HepG2 (cell line): ENCODE data around the gene CEP68. TPM values are rescaled to one million over a fixed set of nuclear protein-coding genes. Genes with fewer than 3 reads are reported as not detected.

ENCODE experiments used
- CREB1 ChIP-seq, 2 experiments: fragments of 450-650 bp in 1 of 2; IDR thresholded peaks; 2 replicates each; pipeline ENCODE4 v1.6.1; 2016 to 2017; ENCODE audit warnings: control low read depth in 1 of 2, mild to moderate bottlenecking in 1 of 2, missing compliant biosample characterization in 1 of 2, missing genetic modification characterization in 1 of 2
- ELF3 ChIP-seq: IDR thresholded peaks from 2 replicates; pipeline ENCODE4 v1.6.1; 2016; ENCODE audit warnings: missing genetic modification reagents, missing compliant biosample characterization
- HDAC2 ChIP-seq: sonication (generic); formaldehyde crosslinking; IDR thresholded peaks from 2 replicates; pipeline ENCODE4 v1.4.0; 2020; ENCODE audit warnings: missing genetic modification reagents
- KDM3A ChIP-seq: IDR thresholded peaks from 2 replicates; pipeline ENCODE4 v1.6.1; 2018; ENCODE audit warnings: low read depth, missing compliant biosample characterization
- KMT2B ChIP-seq: IDR thresholded peaks from 2 replicates; pipeline ENCODE4 v1.6.1; 2016; ENCODE audit warnings: missing genetic modification reagents, missing compliant biosample characterization
- NCOA1 ChIP-seq: sonication (generic); formaldehyde crosslinking; IDR thresholded peaks from 2 replicates; pipeline ENCODE4 v1.9.0; 2021; ENCODE audit warnings: missing genetic modification reagents
- PHF5A ChIP-seq: IDR thresholded peaks from one replicate; pipeline ENCODE4 v1.6.1; 2018; ENCODE audit warnings: low read depth, missing genetic modification reagents; ENCODE audit not compliant: unreplicated experiment
- RARA ChIP-seq: IDR thresholded peaks from 2 replicates; pipeline ENCODE4 v1.6.1; 2016; ENCODE audit warnings: missing genetic modification reagents, missing compliant biosample characterization
- TCF7 ChIP-seq: sonication (generic); IDR thresholded peaks from 2 replicates; pipeline ENCODE4 v1.6.1; 2016; ENCODE audit warnings: antibody characterized with exemption, low read depth
- THAP11 ChIP-seq: IDR thresholded peaks from 2 replicates; pipeline ENCODE4 v1.6.1; 2016; ENCODE audit warnings: missing biosample characterization, missing genetic modification reagents
- ZFP1 ChIP-seq: IDR thresholded peaks from 2 replicates; pipeline ENCODE4 v1.6.1; 2016
- ZNF670 ChIP-seq: sonication (generic); formaldehyde crosslinking; IDR thresholded peaks from 2 replicates; pipeline ENCODE4 v1.8.0; 2022; ENCODE audit warnings: mild to moderate bottlenecking, missing genetic modification reagents, borderline replicate concordance
- polyA plus RNA-seq, 8 experiments: library from polyadenylated mRNA; depleted of rRNA in 3 of 8; stranded (reverse) in 7 of 8; unstranded in 1 of 8; fragments of >200 nt; fragmentation: Illumina TruSeq in 4 of 8; extraction: Trizol in 4 of 8; gene quantifications; 2 replicates each; pipeline versions ENCODE4 v1.2.1 to v1.2.3, GENCODE V29; 2011 to 2016; ENCODE audit warnings: low read depth in 4 of 8, missing spikeins in 1 of 8, mixed read lengths in 1 of 8; ENCODE audit not compliant: insufficient read depth in 1 of 8
- total RNA-seq, 5 experiments: library from RNA; depleted of rRNA; stranded (reverse); fragments of >200 nt; fragmentation: Illumina TruSeq; extraction: Trizol; gene quantifications; 2 replicates each; pipeline ENCODE4 v1.2.3, GENCODE V29; 2016; ENCODE audit warnings: low read depth in 1 of 5
- TF ChIP-seq, protein P1 (sequence below): sonication (generic); formaldehyde crosslinking; IDR thresholded peaks from 2 replicates; pipeline ENCODE4 v1.5.1; 2020; ENCODE audit warnings: mild to moderate bottlenecking, missing genetic modification reagents, moderate library complexity
- TF ChIP-seq, protein P2 (sequence below): sonication (generic); formaldehyde crosslinking; IDR thresholded peaks from 2 replicates; pipeline ENCODE4 v1.4.0; 2020; ENCODE audit warnings: missing genetic modification reagents, borderline replicate concordance
- TF ChIP-seq, protein P3 (sequence below): IDR thresholded peaks from 2 replicates; pipeline ENCODE4 v1.6.1; 2016; ENCODE audit warnings: mild to moderate bottlenecking
- TF ChIP-seq, protein P4 (sequence below): sonication (generic); formaldehyde crosslinking; IDR thresholded peaks from 2 replicates; pipeline ENCODE4 v1.4.0; 2020; ENCODE audit warnings: missing genetic modification reagents

Gene CEP68
- total and polyA plus RNA-seq, 2 of the 13 experiments (the other 11 are each of a cell fraction or from before 2014, with no cell fraction given) = 5.7 to 9.3 TPM

DNA sequence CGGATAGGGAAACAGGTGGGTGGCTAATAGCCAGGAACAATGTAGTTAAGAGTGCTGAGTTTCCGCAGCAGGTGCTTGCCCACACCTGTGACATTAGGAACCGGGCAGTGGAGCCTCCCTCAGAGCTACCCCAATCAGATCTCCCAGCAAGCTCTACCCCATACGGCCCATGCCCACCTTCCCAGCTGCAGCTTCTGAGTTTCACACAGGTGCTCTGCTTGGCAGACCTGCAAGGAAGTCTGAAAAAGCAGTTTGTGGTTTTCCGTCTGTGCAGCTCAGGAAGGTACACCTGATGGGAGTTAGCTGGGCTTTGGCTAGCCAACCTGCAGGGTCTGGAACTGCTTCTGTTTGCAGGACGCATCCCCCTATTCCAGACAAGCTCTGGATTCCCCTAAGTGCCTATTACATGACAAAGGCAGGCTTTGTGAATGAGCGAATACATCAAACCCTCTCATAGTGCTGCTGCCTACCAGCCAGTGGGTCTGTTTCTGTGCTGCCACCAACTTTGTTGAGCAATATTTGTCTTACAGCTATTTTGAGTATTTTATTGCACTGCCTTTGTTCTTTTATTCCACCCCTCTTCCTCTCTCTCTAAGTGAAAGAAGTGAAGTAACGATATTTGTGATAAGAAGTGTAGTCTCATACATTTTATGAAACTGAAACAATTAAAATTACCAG lies 24.7 kb upstream of the CEP68 start (continued):
- TF ChIP-seq, protein P1, sequence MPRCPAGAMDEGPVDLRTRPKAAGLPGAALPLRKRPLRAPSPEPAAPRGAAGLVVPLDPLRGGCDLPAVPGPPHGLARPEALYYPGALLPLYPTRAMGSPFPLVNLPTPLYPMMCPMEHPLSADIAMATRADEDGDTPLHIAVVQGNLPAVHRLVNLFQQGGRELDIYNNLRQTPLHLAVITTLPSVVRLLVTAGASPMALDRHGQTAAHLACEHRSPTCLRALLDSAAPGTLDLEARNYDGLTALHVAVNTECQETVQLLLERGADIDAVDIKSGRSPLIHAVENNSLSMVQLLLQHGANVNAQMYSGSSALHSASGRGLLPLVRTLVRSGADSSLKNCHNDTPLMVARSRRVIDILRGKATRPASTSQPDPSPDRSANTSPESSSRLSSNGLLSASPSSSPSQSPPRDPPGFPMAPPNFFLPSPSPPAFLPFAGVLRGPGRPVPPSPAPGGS (CRISPR knock-in tag) = no peak
- TF ChIP-seq PHF5A (CRISPR knock-in tag) (no peak), HDAC2 (CRISPR knock-in tag) (peak; percentile 58), ZFP1 (CRISPR knock-in tag) (no peak), ZNF670 (CRISPR knock-in tag) (no peak), TCF7 (peak; percentile 38), CREB1 (IDR thresholded peaks at IDR 0.05) (no peak), CREB1 (CRISPR knock-in tag; IDR thresholded peaks at IDR 0.05) (peak; percentile 37; the same call in 1 of the 2 replicates), KMT2B (CRISPR knock-in tag) (peak; percentile 38; the same call in 1 of the 2 replicates), ELF3 (peak; percentile 57; the same call in 1 of the 2 replicates), NCOA1 (CRISPR knock-in tag) (0 out of 2 replicates have a peak, but pooled peaks have one; percentile 24), KDM3A (CRISPR knock-in tag) (no peak), THAP11 (CRISPR knock-in tag) (peak; percentile 50; the same call in 1 of the 2 replicates), RARA (0 out of 2 replicates have a peak, but pooled peaks have one; percentile 20)
- TF ChIP-seq, protein P2, sequence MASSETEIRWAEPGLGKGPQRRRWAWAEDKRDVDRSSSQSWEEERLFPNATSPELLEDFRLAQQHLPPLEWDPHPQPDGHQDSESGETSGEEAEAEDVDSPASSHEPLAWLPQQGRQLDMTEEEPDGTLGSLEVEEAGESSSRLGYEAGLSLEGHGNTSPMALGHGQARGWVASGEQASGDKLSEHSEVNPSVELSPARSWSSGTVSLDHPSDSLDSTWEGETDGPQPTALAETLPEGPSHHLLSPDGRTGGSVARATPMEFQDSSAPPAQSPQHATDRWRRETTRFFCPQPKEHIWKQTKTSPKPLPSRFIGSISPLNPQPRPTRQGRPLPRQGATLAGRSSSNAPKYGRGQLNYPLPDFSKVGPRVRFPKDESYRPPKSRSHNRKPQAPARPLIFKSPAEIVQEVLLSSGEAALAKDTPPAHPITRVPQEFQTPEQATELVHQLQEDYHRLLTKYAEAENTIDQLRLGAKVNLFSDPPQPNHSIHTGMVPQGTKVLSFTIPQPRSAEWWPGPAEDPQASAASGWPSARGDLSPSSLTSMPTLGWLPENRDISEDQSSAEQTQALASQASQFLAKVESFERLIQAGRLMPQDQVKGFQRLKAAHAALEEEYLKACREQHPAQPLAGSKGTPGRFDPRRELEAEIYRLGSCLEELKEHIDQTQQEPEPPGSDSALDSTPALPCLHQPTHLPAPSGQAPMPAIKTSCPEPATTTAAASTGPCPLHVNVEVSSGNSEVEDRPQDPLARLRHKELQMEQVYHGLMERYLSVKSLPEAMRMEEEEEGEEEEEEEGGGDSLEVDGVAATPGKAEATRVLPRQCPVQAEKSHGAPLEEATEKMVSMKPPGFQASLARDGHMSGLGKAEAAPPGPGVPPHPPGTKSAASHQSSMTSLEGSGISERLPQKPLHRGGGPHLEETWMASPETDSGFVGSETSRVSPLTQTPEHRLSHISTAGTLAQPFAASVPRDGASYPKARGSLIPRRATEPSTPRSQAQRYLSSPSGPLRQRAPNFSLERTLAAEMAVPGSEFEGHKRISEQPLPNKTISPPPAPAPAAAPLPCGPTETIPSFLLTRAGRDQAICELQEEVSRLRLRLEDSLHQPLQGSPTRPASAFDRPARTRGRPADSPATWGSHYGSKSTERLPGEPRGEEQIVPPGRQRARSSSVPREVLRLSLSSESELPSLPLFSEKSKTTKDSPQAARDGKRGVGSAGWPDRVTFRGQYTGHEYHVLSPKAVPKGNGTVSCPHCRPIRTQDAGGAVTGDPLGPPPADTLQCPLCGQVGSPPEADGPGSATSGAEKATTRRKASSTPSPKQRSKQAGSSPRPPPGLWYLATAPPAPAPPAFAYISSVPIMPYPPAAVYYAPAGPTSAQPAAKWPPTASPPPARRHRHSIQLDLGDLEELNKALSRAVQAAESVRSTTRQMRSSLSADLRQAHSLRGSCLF (CRISPR knock-in tag) = no peak
- TF ChIP-seq, protein P3, sequence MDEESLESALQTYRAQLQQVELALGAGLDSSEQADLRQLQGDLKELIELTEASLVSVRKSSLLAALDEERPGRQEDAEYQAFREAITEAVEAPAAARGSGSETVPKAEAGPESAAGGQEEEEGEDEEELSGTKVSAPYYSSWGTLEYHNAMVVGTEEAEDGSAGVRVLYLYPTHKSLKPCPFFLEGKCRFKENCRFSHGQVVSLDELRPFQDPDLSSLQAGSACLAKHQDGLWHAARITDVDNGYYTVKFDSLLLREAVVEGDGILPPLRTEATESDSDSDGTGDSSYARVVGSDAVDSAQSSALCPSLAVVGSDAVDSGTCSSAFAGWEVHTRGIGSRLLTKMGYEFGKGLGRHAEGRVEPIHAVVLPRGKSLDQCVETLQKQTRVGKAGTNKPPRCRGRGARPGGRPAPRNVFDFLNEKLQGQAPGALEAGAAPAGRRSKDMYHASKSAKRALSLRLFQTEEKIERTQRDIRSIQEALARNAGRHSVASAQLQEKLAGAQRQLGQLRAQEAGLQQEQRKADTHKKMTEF (CRISPR knock-in tag) = peak; percentile 52; the same call in 1 of the 2 replicates
- TF ChIP-seq, protein P4, sequence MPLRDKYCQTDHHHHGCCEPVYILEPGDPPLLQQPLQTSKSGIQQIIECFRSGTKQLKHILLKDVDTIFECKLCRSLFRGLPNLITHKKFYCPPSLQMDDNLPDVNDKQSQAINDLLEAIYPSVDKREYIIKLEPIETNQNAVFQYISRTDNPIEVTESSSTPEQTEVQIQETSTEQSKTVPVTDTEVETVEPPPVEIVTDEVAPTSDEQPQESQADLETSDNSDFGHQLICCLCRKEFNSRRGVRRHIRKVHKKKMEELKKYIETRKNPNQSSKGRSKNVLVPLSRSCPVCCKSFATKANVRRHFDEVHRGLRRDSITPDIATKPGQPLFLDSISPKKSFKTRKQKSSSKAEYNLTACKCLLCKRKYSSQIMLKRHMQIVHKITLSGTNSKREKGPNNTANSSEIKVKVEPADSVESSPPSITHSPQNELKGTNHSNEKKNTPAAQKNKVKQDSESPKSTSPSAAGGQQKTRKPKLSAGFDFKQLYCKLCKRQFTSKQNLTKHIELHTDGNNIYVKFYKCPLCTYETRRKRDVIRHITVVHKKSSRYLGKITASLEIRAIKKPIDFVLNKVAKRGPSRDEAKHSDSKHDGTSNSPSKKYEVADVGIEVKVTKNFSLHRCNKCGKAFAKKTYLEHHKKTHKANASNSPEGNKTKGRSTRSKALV (CRISPR knock-in tag) = no peak
